ENCODE data around the gene RAMP1.

- TF ChIP-seq EZH2 (IDR thresholded peaks at IDR 0.05; ENCODE audit: borderline replicate concordance, insufficient read depth, low read depth, low read length, poor library complexity, severe bottlenecking) (no peak), CTCF (IDR thresholded peaks at IDR 0.05) (no peak)
Measured at GRCh38 chr2:237878321-237879057, 19.1 kb downstream of the RAMP1 start.

All from B cell (primary cell).